ENCODE data around the gene B3GALT5.

B3GALT5 gene

DNA sequence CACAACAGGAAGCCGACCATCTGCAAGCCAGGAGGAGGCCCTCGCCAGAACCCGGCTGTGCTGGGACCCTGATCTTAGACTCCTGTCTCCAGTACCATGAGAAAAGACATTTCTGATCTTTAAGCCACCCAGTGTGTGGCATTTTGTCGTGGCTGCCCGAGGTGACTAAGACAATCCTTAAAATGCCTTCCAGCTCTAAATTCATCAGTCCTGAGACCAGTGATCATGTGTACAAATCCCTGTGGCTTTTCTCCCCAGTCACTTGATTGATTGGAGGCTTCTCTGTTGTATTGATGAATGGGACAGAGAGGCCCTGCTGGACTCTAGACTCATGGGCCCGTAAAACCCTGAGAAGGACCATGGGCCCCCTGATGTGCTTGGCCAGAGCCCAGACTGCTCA is 36.1 kb downstream of the B3GALT5 start:
- DNase-seq: no peak

DNA sequence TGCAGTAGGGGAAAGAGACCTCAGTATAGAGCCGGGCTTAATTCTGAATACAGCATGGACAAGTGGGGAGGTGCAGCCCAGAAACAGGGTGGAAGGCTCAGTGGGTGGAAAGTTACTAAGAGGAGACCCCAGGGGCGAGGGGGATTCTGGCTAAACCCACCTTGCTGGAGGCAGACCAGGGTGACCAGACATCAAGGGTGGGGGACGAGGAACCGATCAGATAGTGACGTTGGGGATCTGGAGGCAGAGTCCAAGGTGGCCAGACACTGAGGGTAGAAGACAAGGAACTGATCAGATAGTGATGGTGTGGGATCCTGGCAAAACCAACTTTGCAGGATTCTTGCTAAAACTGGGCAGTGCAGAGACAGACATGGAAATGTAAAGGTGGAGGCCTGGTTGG is 36.8 kb downstream of the B3GALT5 start:
- no peak for DNase-seq

DNA sequence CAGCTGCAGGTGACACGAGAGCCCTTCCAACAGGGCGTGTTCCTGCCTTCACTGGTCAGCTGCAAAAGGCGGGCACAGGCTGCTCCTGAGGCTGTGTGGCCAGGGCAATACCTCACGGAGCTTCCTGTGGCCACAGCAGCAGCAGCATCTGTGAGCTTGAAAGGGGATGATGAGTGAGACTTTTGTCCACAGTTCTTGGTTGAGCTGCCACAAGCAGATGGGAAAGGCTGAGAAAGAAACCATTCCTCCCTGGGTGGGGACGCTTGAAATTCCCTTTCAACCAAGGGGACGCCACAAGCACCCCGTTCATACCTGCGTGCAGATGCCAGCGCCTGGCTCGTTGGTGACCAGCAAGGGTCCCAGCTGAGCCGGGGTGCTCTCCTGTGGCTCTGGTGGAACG is 37.6 kb downstream of the B3GALT5 start:
- DNase-seq: no peak

DNA sequence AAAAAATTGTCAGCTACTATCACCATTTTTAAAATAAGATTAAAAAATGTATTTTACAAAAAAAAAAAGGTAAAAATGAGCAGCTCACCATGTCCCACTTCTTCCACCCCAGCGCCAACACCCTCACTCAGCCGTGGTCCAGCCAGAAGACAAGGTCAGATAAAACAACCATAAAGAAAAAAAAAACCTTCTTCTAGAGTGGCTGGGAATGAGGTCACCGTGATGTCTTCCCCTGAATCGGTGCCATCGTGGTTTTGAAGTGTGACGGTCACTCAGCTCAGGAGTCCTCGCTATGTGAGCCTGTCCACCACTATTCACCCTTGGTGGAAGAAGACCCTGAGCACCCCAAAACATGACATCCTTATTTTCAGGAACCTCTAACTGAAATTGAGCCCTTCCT is 38.1 kb downstream of the B3GALT5 start:
- DNase-seq: no peak

GRCh38 chr21:39651206-39651605 is 38.5 kb downstream of the B3GALT5 start:
- DNase-seq: no peak

- DNase-seq: no peak
Measured at GRCh38 chr21:39654951-39655350, 42.2 kb downstream of the B3GALT5 start.

- no peak for DNase-seq
Measured at GRCh38 chr21:39655589-39655988, 42.8 kb downstream of the B3GALT5 start.

DNA sequence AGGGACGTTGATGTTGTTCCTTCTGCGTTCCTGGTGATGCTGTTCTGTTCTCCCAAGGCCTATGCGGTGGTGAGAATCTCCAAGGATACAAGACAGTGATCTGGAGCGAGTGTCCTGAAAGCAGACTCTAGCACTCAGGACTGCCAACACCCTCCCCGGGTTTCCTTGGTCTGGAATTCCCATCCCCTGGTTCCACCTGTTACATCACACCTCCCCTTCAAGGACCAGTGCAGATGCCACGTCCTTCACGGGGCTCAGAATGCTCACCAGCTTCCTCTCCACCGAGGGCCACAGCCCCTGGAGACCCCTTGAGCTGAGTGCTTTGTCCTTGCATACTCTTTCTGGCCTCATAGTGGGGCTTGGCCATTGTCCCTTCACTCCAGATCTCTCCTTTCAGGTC is 43.5 kb downstream of the B3GALT5 start:
- DNase-seq: no peak

DNA sequence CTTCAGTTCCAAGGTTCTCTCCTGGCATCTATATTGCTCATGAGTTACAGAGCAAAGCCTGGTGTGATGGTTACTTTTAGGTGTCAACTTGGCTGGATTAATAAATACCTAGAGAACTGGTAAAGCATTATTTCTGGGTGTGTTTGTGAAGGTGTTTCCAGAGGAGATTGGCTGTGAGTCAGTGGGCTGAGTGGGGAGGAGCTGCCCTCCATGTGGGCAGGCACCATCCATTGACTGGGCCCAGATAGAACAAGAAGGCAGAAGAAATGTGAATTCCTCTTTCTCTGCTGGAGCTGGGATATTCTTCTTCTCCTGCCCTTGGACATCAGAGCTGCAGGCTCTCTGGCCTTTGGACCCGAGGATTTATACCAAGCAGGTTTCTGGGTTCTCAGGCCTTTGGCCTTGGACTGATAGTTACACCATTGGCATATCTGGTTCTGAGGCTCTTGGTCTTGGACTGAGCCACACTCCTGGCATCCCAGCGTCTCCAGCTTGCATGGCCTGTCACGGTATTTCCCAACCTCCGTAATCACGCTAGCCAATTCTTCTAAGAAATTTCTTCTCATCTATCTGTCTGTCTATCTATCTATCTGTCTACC is 44.5 kb downstream of the B3GALT5 start:
- DNase-seq: no peak

DNA sequence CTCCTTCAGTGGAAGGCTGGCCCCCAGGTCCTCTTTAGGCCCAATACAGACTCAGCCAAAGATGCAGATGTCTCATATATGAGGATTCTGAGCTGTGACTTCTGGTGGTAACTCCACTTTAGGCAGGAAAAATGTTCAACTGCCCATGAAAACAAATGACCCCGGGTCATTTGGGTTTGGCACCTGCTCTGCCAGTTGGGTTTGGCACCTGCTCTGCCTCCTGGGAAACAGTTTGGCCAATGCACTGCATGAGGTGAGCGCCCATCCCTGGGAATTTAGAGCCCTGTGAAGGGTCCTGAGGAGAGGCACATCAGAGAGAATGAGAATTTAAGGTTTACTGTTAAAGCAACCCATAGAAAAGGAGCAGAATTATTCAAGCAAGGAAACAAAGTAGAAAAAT is 45.3 kb downstream of the B3GALT5 start:
- DNase-seq: no peak

GRCh38 chr21:39659070-39659815 is 46.5 kb downstream of the B3GALT5 start:
- DNase-seq: no peak

- no peak for DNase-seq
Measured at GRCh38 chr21:39660191-39660980, 47.6 kb downstream of the B3GALT5 start.

DNA sequence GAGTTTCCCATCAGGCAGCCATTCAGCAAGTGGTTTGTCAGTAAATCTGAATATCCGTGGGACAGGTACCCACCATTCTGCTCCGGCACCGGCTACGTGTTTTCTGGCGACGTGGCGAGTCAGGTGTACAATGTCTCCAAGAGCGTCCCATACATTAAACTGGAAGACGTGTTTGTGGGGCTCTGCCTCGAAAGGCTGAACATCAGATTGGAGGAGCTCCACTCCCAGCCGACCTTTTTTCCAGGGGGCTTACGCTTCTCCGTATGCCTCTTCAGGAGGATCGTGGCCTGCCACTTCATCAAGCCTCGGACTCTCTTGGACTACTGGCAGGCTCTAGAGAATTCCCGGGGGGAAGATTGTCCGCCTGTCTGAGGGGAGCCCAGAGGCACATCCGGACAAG is 48.4 kb downstream of the B3GALT5 start:
- DNase-seq: no peak

DNA sequence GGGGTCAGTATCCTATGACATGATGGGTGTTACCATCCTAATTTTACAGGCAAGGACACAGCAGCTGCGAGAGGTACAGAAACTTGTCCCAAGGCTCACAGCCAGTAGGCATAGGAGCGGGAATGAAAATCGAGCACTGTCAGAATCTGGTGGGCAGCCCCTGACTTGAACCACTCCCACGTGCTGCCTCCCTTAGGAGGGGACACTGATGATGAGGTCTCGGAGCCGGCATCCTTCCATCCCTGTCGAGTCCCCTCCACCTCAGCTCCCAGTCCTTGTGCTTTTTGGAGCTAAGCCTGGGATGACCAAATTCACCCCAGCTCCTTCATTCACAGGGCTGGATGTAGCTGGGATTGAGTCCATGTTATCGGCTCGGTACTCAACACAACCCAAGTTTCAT is 49.0 kb downstream of the B3GALT5 start:
- no peak for DNase-seq

DNA sequence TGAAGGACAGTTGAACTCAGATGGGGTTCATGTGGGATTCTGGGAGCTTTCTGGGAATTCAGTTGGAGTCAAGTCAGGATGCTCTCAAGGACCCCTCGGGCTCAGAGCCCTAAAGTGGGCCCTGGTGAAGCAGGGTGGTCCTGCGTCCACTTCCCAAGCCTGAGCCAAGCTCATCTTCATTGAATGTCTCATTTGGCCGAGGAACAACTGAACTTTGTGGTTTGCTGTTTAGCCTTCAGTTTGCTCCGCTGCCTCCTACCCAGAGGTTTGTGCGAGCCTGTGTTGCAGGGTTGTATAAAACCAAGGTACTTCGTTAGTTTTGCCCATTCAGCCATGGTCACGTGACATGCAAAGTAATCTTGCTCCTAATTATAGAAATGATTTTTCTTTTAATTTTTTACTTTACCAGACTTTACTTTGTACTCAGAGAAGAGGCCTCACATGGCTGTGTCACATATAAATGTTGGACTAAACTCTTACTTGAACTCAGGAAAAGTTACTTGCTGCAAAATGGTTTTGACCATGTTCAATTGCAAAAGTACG is 49.7 kb downstream of the B3GALT5 start:
- DNase-seq: no peak

GRCh38 chr21:39663066-39663465 is 50.3 kb downstream of the B3GALT5 start:
- DNase-seq: no peak

DNA sequence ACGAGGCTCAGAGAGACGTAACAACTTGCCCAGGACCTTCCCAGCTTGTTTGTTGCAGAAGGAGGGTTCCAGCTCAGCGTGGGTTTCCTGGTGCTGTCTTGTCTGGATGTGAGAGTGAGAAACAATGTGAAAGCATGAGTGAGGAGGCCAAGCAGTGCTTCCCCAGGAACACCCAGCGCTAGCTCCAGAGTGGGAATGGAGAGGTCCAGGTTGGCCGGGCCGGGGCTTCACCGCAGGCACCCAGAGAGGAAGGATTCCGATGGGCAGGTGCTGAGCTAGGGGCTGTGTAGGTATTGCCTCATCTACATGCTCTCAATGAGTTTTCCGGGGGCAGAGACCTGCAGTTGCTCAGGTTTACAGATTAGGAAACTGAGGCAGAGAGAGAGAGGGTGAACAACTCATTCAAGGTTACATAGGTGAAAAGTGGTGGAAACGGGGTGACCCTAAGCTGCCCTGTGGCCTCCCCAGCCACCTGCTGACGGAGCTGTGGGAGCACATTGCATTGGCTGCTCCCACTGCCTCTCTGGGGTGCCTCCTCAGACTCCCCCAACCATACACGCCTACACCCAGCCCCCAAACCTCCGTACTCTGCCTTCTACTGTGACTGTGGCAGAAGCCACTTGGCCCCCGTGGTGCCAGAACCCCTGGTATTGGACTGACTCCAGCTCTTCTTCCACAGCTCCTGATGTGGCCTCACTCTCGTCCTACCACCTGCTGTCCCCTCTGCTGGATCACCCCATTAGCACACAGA is 51.2 kb downstream of the B3GALT5 start:
- DNase-seq: no peak

DNA sequence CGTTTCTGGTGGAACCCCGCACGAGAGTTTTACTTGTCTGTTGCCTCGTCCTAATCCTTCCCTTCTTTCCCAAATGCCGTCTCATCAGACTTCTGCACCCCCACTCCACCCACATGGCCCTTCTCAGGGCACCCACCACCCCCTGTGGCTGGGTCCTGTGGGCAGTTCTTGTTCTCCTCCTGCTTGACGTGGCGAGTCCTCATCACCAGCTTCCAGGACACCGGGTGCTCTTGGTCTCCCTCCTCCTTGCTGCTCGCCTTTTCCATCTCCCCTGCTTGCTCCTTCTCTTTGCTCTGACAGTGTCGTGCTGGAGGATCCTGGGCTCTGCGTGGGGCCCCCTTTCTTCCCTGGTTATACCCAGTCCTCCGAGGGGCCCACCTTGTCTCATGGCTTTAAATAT is 51.8 kb downstream of the B3GALT5 start:
- DNase-seq: no peak

- no peak for DNase-seq
Measured at GRCh38 chr21:39666026-39666425, 53.3 kb downstream of the B3GALT5 start.

- no peak for DNase-seq
Measured at GRCh38 chr21:39666681-39667315, 54.1 kb downstream of the B3GALT5 start.

GRCh38 chr21:39667353-39667891 is 54.7 kb downstream of the B3GALT5 start:
- DNase-seq: no peak

DNA sequence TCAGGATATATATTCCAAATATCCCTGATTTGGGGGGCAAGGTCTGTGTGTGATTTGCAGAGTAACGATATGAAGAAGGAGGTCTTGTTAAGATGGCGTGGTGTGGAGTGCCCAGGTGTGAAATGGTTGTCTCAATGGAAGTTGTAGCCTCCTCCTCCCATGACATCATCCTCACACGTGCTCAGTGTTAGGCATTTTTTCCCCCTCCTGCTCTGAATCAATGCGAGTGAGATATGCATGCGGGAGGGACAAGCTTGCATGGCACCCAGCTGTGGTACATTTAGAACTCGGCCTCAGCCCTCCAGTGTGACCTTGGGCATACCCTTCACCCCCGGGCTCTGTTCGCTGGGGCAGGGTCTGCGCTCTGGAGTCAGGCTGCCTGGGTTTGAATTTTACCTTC is 55.6 kb downstream of the B3GALT5 start:
- no peak for DNase-seq
